GM19395 (cell line): Measurements from ENCODE around the gene ZNF672.
A peak's percentile ranks its signal among the peaks of the same experiment; 100 is the strongest.
"Not testable (repeated sequence)": the region's sequence is repeated elsewhere in the genome, so short reads cannot be mapped to it uniquely, and the experiment has no call there.

Experiments used
- ATAC-seq: cut with Tn5 transposase; IDR thresholded peaks from one replicate; pipeline ENCODE4 v1.9.1; 2021; ENCODE audit warnings: mild to moderate bottlenecking, moderate library complexity; ENCODE audit not compliant: unreplicated experiment

The ZNF672 gene

DNA sequence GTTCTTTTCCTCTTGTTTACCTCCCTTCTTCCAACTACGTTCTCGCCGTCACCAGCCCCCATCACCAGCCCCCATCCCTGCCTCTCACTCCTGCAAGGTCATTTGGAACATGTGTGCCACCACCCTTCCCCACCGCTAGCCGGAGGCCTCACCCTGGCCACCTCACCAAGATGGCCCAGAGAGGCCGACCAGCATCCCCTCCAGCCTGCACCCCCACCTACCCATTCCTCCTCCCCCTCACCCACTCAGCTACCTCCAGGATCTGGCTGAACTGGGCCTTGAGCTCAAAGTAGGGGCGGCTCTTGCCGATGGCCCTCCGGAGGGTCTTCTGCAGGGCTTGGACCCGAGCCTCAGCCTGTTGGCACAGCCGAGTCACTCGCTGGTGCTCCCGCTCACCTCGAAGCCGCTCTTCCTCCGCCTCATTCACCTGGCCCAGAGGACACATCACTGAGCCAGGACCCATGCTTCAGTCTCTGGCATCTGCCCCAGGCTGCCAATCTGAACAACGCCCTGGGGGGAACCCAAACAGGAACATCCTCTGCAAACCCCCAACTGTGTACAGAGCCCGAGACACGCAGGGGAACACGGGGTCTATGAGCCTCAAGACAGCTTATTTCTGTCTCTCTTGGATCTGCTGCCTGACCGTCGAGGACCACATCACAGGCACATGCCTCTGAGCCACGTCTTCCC lies 25.1 kb upstream of the ZNF672 start:
- no peak for ATAC-seq

DNA sequence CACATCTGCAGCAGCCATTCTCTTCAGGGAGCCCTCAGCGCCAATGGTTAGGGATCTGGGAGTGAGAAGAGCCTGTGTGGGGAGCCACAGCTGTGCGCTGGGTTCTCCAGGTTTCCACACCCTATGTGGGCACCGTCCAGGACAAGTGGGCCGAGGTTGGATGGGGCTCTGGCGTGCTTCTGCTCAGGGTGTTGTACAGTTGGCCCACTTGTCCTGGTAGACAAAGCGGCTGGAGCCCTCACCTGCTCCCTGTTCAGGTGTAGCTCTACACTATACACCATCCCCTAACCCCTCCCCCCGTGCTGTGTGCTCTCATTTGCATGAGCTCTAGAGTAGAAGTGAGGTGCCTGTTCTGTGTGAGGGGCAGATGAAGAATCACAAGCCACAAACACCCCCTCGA lies 24.5 kb upstream of the ZNF672 start:
- no peak for ATAC-seq

DNA sequence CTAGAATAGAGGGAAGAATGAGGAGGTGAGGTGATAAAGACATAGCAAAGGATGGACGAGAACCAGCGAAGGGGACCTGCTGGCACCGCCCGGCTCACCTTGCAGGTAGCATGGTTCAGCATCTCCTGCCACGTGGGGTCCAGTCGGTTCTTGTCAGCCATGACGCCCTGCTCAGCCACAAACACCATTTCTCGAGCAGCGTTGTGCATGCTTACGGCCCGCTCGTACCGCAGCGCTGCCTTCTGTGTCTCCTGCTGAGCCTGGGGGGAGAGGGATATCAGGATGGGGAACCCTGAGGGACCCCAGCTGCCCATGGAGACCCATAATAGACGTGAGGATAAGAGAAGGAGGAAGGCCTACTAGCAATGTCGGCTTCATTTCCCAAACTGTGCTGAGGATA lies 23.7 kb upstream of the ZNF672 start:
- no peak for ATAC-seq

DNA sequence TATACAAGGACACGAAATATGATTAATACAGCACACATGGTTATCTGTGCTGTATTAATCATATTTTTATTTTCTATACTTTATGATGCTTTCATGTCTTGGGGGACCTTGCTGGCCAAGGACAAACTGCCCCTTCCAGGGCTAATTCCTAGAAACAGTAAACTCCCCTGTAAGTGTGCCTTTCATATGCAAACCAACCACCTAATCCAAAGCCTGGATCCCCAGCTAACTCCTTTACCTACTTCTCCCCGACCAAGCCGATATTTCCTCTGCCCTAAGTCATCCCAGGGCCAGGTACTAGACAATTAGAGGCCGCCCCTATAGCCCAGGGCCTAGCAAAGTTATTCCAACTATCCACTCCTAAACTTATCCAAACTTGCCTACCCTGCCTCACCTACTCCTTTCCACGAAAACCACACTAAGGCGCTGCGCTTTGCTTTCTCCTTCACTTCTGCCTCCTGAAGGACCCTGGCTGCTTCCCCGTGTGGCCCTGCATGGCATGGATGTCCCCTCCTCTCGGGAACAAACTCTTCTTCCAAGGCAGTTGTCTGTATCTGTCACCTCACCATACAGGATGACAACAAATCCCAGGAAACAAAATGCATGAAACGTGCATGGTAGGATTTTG lies 22.5 kb upstream of the ZNF672 start:
- ATAC-seq = no peak

DNA sequence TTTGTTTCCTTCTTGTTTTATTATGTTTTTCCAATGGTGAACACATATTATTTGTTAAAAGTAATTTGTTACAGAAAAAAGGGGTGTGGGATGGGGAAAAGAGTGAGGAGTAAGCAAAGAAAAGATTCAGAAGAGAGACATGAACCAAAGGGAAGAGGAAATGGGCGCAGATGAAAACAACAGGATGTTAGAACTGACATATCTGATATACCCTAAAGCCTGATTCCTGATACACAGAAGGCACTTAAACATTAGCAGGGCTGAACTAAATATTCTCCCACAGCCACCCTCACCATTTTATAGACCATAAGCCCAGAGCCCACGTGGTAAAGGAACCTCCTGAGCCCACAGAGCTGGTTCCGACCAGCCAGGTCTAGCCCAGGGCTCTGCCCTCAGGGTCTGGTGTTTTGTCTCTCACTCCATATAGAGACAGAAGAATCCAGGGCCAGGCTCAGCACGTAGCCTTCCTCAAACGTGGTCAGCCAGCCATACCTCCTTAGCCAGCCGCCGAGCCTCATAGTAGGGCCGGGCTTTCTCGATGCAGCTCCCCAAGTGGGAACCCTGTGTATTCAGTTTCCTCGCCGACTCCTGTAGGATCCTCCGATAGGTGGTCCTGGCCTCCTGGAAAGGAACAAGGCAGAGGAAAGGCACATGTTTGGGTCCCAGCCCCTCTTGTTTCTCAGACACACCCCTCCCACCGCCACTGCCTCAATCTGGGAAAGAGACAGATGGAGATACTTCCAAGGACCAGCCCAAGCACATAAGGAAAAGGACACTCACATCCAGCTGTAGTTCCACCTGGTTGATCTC lies 21.8 kb upstream of the ZNF672 start:
- ATAC-seq = no peak

DNA sequence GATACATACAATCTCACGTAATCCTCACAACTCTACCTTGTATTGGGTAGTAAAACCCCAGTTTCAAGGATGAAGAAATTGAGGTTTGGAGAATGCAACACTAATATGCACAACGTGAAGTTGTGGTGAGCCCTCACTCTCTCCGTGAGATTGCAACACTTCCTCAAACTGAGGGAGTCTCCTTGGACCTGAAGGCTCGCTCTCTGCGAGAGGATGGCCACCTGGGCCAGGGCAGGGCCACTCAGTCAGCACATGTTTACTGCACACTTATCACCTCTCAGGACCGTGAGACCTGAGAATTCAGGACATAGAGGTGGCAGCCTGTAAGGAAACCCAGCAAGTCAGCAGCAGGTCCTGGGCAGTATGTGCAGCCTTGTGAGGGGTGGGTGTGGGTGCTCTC lies 21.0 kb upstream of the ZNF672 start:
- ATAC-seq = no peak

DNA sequence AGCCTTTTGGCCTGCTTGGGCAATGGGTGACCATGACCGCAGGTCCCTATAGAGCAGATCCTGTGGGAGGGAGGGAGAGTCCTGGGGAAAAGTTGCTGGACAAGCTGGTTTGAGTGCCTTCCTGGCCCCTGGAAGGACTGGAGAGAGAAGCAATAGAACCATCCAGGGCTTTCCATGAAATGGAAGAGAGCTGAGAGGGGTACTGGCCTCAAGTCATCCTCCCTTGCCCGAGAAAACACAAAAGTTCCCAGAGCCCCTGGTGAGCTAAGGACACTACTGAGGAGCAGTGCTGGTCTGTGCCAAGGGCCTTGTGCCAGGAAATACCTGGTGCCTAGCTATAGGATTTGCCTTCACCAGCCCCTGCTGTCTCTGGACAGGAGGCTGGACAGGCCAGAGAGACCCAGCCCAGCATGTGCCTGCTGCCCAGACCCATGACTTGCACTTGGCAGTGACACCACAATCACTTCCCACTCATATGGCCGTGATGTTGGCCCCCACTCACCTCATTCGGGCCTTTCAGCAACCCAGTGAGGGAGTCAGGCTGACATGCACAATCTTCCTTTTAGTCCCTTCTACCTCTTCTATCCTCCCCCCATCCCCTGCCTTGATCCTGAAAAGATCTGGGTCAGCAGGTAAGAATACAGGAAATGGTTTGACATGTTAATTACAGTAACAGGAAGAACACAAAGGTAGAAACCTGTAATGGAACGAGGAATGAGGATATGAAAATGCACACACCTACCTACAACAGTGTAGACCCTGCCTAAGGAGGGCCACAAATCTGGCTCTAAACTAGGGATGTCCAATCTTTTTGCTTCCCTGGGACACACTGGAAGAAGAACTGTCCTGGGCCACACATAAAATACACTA lies 19.3 kb upstream of the ZNF672 start:
- ATAC-seq = peak; percentile 56

DNA sequence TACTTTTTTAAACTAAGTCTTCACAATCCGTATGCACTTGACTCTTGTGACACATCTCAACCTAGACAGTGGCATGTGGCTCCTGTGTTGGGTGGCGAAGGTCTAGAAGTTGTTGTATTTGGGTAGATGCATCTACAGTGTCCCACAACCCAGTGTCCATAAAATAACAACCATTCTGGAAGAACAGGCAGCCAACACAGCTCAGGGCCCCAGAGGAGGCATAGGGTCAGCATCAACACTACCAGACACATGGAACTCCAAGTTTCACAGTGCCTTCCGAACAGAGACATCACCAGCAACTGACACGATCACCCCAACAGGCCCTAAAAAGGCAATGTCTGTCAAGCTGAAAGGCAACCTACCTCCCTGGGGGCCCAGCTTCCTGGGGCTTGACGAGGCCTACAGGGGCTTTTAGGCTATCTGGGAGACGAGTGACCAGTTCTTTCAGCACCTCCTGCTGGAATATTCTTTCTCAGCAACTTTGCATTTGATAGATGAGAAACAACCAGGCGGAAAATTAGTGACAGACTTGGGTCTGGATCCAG lies 17.9 kb upstream of the ZNF672 start:
- no peak for ATAC-seq

DNA sequence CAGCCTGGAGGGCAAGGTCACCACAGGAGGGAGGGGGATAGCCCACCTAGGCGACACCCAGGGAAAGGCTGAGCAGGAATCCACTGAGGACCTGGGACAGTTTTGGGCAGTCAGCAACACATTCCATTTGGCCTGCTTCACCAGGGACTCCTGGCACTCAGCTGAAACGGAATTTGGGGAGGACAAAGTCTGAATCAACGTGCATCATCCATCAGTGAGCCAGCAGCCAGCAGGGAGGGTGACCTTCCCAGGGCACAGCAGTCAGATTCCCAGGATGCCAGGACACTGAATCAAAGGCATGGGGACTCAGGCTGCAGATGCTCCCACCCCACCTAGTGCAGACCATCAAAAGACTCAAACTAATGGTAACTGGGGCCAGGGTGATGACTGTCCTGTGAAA lies 16.9 kb upstream of the ZNF672 start:
- ATAC-seq = no peak

DNA sequence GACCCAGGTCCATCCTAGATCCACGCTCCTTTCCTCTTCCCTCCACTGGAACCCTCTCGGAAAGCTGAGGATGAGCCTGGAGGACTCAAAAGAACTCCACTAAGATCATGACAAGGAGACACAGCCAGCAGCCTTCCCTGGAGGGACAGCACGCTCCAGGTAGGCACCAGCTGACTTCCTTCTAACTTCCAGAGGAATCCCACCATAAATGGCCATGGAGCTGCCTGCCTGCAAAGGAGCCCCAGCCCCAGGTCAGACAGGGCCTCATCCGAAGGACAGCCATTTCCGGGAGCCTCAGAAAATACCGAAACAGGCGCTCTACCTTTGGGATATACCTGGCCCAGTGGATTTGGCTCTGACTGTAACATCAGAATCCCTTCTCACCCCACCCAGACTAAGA lies 16.4 kb upstream of the ZNF672 start:
- ATAC-seq = no peak

DNA sequence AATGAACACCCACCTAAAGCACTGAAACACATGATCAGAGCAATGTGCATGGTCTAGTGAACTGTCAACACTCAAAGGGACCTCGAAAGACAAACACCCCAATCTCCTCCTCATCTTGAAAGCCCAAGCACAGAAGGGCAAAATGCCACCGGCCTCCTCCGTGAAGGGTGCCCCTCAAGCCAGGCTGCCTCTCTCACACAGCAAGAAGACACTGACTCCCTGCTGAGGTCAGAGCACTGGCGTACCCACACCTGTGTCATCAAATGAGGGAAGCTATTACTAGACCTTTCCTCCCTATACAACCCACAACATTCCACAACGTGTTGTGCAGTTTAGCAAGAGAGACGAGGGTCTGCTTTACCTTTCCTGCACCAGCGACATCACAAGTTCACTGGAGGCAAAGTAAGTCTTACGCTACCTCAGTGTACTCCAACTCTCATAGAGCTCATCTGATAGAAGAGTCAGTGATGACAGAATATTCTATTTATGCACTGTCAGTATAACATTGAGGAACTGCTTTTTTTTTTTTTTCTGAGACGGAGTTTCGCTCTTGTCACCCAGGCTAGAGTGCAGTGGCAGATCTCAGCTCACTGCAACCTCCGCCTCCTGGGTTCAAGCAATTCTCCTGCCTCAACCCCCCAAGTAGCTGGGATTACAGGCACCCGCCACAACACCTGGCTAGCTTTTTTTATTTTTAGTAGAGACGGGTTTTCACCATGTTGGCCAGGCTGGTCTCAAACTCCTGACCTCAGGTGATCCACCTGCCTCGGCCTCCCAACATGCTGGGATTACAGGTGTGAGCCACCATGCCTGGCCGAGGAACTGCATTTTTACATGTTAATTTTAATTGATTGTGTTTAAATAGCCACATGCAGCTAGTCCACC lies 15.6 kb upstream of the ZNF672 start:
- no peak for ATAC-seq

DNA sequence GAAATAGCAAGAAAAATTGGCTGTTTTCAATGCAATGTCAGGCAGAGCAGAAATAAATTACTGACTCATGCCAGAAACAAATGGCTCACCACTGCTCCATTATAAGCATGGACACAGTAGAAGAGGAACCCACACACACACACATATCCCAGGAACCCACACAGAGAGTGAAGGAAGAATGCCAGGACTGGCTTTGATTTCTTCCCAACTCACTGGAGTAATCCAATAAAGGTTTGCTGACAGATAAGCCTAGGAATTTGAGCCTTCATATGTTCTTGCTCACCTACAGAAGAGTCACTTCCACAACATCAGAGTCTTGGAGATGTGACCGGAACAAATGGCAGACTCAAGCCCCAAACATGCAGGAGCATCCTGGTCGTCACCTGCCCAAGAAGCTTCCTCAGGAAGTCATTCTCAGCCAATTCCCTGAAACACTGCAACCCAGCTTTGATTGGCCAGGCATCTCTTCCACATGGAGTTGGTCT lies 14.5 kb upstream of the ZNF672 start:
- no peak for ATAC-seq

DNA sequence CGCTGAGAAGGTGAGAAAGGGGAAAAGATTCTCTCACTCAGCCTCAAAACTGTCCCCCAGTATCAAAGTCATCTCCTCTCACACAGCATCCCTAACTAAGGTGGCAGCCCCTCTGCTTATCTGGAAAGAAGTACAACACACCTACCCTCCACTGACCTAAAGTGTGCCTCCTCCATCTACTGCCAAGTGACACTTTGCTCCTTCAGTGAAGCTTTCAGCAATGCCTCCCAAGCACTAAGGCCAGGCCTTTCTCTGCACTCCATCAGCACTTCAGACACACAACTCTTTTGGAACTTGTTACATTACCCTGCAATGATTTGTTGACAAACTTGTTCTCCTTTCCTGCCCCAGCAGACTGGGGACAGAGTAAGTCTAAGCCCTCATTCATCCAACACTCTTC lies 13.7 kb upstream of the ZNF672 start:
- ATAC-seq = no peak

DNA sequence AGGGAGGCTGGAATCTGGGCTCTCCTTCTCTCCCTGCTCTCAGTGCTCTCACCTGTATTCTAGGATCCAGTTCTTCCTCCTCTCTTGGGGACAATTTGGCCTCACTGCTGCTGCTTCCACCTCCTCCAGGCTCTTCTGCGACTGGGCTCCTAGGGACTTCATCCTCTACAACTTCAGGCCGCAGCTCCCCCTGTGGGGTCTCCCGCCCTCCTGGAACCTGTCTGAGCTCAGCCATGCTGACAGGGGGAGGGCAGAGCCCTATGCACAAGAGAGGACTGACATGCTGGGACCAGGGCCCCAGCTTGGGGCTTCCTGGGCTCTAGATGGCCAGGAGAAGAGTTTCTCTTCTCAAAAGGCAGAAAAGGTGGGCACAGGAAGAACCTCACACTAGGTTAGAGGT lies 13.3 kb upstream of the ZNF672 start:
- no peak for ATAC-seq

DNA sequence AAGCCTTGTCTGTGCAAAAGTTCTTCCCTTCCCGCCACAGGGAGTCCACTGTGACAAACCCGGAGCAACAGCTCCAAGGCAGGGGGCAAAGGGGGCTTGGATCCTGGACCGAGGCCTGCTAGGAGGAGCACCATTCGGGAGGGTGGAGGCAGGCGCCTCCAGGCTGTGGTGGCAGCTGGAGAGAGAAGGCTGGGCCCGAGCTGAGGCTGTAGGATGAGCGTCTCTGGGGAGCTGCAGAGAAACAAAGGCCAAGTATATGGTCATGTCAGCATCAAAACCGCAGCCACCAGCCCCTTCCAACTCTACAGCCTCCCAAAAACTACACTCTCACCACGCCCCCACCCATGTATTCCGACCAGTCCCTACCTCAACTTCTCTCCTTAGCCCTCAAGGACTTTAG lies 12.9 kb upstream of the ZNF672 start:
- no peak for ATAC-seq

DNA sequence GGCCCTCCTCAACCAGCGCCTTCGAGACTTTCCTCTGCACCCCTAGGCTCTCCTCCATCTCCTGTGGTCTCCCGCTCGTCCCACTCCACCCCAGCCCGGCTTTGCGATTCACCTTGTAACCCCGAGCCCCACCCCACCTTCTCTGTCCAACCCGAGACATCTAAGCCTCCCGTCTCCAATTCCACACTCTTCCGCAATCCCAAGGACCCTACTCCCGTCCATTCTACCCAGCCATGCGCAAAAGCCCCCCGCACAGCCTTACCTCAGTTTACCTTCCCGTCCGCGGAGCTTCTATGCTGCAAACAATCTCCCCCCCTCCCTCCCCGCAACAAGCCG lies 12.5 kb upstream of the ZNF672 start:
- peak; percentile 5 for ATAC-seq

DNA sequence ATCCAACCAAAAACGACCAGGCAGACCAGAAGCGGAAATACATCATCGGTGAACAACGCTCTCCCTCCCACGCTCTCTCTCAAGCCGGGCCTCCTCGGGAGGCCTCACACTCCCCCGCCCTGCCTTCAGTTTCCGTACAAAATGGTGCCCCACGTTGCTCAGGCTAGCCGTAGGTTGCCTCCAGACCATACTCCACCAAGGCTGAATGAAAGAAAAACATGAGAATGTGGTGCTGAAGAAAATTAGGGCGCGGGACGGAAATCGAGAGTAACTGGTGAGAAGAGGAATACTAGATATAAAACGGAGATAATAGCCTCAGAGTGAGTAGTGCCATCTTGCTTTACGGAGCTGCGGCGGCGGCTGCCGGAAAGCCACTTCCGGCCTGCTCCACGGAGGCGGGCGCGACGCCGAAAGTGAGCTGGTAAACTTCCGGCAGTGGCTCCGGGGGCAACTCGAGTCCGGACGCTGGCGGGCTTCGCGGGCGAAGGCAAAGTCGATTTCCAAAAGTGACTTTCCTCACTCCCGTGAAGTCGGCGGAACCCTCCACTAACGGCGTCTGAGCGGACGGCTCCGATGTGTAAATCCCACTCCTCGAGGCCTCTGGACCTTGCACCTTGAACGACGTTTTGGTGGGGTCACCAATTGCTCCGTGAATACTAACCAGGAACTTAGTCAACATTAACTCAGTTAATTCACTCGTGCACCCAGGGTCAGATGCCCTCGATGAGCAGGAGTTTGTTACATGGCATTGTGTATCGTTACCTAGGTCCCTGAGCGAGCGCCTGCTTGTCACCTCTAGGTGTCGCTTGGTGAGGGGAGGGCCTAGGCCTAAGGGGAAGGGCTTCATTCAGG lies 11.9 kb upstream of the ZNF672 start, which contains the start of gene SH3BP5L:
Gene SH3BP5L (minus strand): TSS at position 7 of the 852 bp plus-strand sequence. CDS start 980 bp downstream, outside the sequence.
- peak; percentile 95 for ATAC-seq

DNA sequence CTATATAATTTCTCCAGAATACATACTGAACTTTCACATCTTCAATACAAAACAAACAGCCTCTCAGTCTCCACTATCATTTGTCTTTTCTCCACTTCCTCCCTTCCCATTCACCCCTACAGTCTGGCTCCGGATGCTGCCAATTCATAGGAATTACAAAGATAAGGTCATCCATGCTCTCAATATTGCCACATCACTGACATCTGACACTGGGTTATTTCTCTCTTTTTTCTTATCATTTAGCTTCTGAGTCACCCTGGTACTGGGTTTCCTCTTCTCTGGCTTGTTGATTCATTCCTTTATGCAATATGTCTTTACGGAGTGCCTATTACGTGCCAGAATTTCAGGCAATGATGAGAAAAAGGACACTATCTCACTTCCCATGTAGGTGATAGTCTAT lies 9.2 kb upstream of the ZNF672 start:
- ATAC-seq = no peak

DNA sequence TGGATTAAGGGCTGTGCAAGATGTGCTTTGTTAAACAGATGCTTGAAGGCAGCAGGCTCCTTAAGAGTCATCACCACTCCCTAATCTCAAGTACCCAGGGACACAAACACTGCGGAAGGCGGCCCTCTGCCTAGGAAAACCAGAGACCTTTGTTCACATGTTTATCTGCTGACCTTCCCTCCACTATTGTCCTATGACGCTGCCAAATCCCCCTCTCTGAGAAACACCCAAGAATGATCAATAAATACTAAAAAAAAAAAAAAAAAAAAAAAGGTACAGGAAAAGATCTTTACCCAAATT lies 7.4 kb upstream of the ZNF672 start:
- ATAC-seq = not testable (repeated sequence)
